Activated naive CD8-positive, alpha-beta T cell (primary cell): ENCODE results near the gene ZRANB3.
"Not testable (repeated sequence)": the region's sequence is repeated elsewhere in the genome, so short reads cannot be mapped to it uniquely, and the experiment has no call there.

Source experiments
- H3K27ac Mint-ChIP-seq: one replicate; pipeline ENCODE4 v1.8.0; 2021; ENCODE audit warnings: mixed read lengths
- H3K27me3 Mint-ChIP-seq: one replicate; pipeline ENCODE4 v1.8.0; 2021; ENCODE audit warnings: mixed read lengths
- H3K36me3 Mint-ChIP-seq: one replicate; pipeline ENCODE4 v1.8.0; 2021; ENCODE audit warnings: mixed read lengths
- H3K4me1 Mint-ChIP-seq: one replicate; pipeline ENCODE4 v1.8.0; 2021; ENCODE audit warnings: low read depth, mixed read lengths
- H3K4me3 Mint-ChIP-seq: one replicate; pipeline ENCODE4 v1.8.0; 2021; ENCODE audit warnings: mild to moderate bottlenecking, mixed read lengths
- H3K9me3 Mint-ChIP-seq: one replicate; pipeline ENCODE4 v1.8.0; 2021; ENCODE audit warnings: low read depth, mixed read lengths

Gene ZRANB3

DNA sequence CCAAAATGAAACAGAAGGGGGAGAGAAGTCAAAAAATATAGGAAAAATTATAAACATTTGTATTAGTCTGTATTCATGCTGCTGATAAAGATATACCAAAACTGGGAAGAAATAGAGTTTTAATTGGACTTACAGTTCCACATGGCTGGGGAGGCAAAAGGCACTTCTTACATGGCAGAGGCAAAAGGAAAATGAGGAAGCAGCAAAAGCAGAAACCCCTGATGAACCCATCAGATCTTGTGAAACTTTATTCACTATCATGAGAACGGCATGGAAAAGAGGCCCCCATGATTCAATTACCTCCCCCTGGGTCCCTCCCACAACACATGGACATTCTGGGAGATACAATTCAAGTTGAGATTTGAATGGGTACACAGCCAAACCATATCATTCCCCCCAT, 79.1 kb downstream of the ZRANB3 start:
- H3K4me3 Mint-ChIP-seq: no peak overlapping the region
- H3K27me3 Mint-ChIP-seq: no peaks in the 10 kb centered on the region
- no peaks in the 10 kb centered on the region for H3K4me1 Mint-ChIP-seq
- no peak overlapping the region for H3K27ac Mint-ChIP-seq
- peaks cover 14% of the 10 kb centered on the region for H3K9me3 Mint-ChIP-seq
- H3K36me3 Mint-ChIP-seq: peaks cover 32% of the 10 kb centered on the region

DNA sequence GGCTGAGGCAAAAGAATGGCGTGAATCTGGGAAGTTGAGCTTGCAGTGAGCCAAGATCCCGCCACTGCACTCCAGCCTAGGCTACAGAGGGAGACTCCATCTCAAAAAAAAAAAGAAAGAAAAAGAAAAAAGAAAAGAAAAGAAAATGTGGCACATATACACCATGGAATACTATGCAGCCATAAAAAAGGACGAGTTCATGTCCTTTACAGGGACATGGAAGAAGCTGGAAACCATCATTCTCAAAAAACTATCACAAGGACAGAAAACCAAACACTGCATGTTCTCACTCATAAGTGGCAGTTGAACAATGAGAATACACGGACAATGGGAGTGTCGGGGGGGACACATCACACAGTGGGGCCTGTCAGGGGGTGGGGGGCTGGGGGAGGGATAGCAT, 88.0 kb downstream of the ZRANB3 start:
- not testable (repeated sequence) for H3K4me3 Mint-ChIP-seq, H3K9me3 Mint-ChIP-seq, H3K27me3 Mint-ChIP-seq, H3K4me1 Mint-ChIP-seq, H3K27ac Mint-ChIP-seq
- H3K36me3 Mint-ChIP-seq: peaks cover 16% of the 10 kb centered on the region

DNA sequence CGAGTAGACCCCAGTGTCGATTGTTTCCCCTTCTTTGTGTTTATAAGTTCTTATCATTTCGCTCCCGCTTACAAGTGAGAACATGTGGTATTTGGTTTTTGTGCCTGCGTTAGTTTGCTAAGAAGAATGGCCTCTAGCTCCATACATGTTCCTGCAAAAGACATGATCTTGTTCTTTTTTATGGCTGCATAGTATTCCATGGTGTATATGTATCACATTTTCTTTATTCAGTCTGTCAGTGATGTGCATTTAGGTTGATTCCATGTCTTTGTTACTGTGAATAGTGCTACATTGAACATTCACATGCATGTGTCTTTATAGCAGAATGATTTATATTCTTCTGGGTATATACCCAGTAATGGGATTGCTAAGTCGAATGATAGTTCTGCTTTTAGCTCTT, 95.9 kb downstream of the ZRANB3 start:
- not testable (repeated sequence) for H3K27ac Mint-ChIP-seq, H3K4me3 Mint-ChIP-seq, H3K27me3 Mint-ChIP-seq, H3K9me3 Mint-ChIP-seq, H3K4me1 Mint-ChIP-seq
- peaks cover 19% of the 10 kb centered on the region for H3K36me3 Mint-ChIP-seq

DNA sequence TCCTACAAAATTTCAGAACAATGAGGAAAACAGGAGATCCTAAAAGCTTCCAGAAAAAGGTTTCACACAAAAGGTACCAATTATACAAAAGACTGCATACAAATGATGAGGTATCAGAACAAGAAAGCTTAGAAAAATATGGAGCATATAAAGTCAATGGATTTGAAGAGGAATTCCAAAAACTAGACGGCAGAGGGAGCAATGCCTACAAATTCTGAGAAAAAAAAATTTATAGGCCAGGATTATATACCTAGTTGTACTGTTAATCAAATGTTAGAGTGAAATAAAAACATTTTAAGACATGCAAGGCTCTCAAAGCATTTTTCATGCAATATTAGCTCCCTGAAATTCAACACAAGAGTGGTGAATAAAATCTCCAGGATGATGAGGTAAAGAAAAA, 106.2 kb downstream of the ZRANB3 start:
- Mint-ChIP-seq H3K4me1 (peaks cover 2% of the 10 kb centered on the region), H3K36me3 (peaks cover 33% of the 10 kb centered on the region), H3K27me3 (no peaks in the 10 kb centered on the region), H3K9me3 (peaks cover 28% of the 10 kb centered on the region), H3K27ac (no peak overlapping the region), H3K4me3 (no peak overlapping the region)

DNA sequence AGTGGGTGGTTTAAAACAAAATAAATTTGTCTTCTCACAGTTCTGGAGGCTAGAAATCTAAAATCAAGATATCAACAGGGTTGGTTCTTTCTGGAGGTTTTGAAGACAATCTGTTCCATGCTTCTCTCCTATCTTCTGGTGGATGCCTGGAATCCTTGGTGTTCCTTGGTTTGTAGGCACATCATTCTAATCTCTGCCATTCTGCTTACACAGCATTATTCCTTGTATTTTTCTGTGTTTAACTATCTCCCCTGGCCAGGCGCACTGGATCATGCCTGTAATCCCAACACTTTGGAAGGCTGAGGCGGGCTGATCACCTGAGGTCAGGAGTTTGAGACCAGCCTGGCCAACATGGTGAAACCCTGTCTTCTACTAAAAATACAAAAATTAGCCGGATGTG, 108.1 kb downstream of the ZRANB3 start:
- no peak overlapping the region for H3K27ac Mint-ChIP-seq

DNA sequence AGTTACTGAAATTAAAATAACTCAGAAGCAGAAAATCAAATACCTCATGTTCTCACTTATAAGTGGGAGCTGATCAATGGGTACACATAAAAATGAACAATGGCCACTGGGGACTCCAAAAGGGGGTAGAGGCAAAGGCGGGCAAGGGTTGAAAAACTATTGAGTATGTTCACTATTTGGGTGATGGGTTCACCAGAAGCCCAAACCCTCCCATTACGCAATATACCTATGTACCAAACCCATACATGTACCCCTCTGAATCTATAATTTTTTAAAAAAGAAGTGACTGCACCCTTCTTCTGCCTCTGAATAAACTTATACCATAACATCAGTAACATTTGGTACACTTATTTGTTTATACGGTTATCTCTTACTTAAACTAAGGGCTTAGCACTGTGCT, 119.4 kb downstream of the ZRANB3 start:
- Mint-ChIP-seq H3K9me3 (peaks cover 16% of the 10 kb centered on the region), H3K36me3 (peaks cover 28% of the 10 kb centered on the region), H3K27me3 (no peaks in the 10 kb centered on the region), H3K4me3 (no peak overlapping the region), H3K4me1 (no peaks in the 10 kb centered on the region), H3K27ac (no peak overlapping the region)

More for the DNA sequence above, 108.1 kb downstream of the ZRANB3 start:
- Mint-ChIP-seq H3K4me3 (no peak overlapping the region), H3K9me3 (peaks cover 21% of the 10 kb centered on the region), H3K4me1 (peaks cover 2% of the 10 kb centered on the region), H3K36me3 (peaks cover 28% of the 10 kb centered on the region), H3K27me3 (no peaks in the 10 kb centered on the region)

GRCh38 chr2:135409436-135409835, 121.6 kb downstream of the ZRANB3 start:
- H3K9me3 Mint-ChIP-seq: peaks cover 17% of the 10 kb centered on the region
- no peaks in the 10 kb centered on the region for H3K27me3 Mint-ChIP-seq
- no peak overlapping the region for H3K27ac Mint-ChIP-seq
- H3K36me3 Mint-ChIP-seq: peaks cover 39% of the 10 kb centered on the region
- H3K4me3 Mint-ChIP-seq: no peak overlapping the region
- no peaks in the 10 kb centered on the region for H3K4me1 Mint-ChIP-seq

GRCh38 chr2:135396259-135396658, 134.8 kb downstream of the ZRANB3 start:
- H3K4me1 Mint-ChIP-seq, H3K27ac Mint-ChIP-seq, H3K9me3 Mint-ChIP-seq, H3K27me3 Mint-ChIP-seq, H3K4me3 Mint-ChIP-seq: not testable (repeated sequence)
- peaks cover 22% of the 10 kb centered on the region for H3K36me3 Mint-ChIP-seq

GRCh38 chr2:135386993-135387392, 144.0 kb downstream of the ZRANB3 start:
- Mint-ChIP-seq H3K36me3 (peaks cover 44% of the 10 kb centered on the region), H3K4me1 (no peaks in the 10 kb centered on the region), H3K4me3 (no peak overlapping the region), H3K9me3 (peaks cover 9% of the 10 kb centered on the region), H3K27ac (no peak overlapping the region), H3K27me3 (no peaks in the 10 kb centered on the region)

DNA sequence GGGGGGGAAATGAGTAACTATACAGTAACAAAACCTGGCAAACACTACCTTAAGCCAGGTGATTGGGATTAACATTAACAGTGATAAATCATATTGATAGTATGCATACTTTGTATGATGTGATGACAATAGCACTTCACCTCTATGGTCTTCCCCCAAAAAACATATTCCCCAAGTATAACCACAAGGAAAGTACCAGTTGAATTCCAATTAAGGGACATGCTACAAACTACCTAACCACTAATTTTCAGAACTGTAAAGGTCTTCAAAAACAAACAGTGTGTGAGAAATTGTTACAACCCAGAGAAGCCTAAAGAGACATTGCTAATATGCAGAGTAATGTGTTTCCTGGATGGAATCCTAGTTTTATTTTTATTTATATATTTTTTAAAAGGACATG, 152.4 kb downstream of the ZRANB3 start:
- H3K27ac Mint-ChIP-seq: no peak overlapping the region
- H3K4me3 Mint-ChIP-seq: no peak overlapping the region
- H3K4me1 Mint-ChIP-seq: no peaks in the 10 kb centered on the region
- H3K27me3 Mint-ChIP-seq: no peaks in the 10 kb centered on the region
- H3K9me3 Mint-ChIP-seq: peaks cover 32% of the 10 kb centered on the region
- H3K36me3 Mint-ChIP-seq: peaks cover 50% of the 10 kb centered on the region

- Mint-ChIP-seq H3K4me3 (no peak overlapping the region), H3K9me3 (peaks cover 19% of the 10 kb centered on the region), H3K27me3 (no peaks in the 10 kb centered on the region), H3K4me1 (no peaks in the 10 kb centered on the region), H3K36me3 (peaks cover 38% of the 10 kb centered on the region), H3K27ac (no peak overlapping the region)
Observed at GRCh38 chr2:135373702-135374101, 157.3 kb downstream of the ZRANB3 start.

DNA sequence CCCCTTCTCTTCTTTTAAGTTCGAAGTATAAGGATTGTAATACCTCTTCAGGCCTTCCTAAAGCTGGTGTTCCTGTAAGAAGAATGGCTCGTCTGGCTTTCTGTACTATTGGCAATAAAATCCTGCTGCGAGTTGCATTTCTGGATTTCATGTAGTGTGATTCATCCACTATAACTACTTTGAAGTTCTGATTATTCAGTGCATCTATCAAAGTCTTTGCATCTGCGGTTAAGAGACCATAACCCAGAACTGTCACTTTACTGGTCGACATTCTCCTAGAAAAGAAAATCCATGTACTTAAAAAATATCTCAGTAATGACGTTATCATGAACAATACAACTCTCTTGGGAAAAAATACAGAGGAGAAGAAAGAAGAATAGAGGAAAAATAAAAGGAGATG, 181.1 kb downstream of the ZRANB3 start:
- no peak overlapping the region for H3K27ac Mint-ChIP-seq
- no peaks in the 10 kb centered on the region for H3K27me3 Mint-ChIP-seq
- H3K4me3 Mint-ChIP-seq: no peak overlapping the region
- H3K4me1 Mint-ChIP-seq: no peaks in the 10 kb centered on the region
- H3K9me3 Mint-ChIP-seq: peaks cover 17% of the 10 kb centered on the region
- H3K36me3 Mint-ChIP-seq: peaks cover 35% of the 10 kb centered on the region

- H3K27ac Mint-ChIP-seq, H3K4me3 Mint-ChIP-seq, H3K4me1 Mint-ChIP-seq, H3K27me3 Mint-ChIP-seq: not testable (repeated sequence)
- H3K36me3 Mint-ChIP-seq: peaks cover 43% of the 10 kb centered on the region
- peaks cover 17% of the 10 kb centered on the region for H3K9me3 Mint-ChIP-seq
Observed at GRCh38 chr2:135348096-135348704, 182.8 kb downstream of the ZRANB3 start.

GRCh38 chr2:135337071-135337470, 193.9 kb downstream of the ZRANB3 start:
- H3K27me3 Mint-ChIP-seq: no peaks in the 10 kb centered on the region
- H3K27ac Mint-ChIP-seq: no peak overlapping the region
- H3K4me3 Mint-ChIP-seq: no peak overlapping the region
- H3K36me3 Mint-ChIP-seq: peaks cover 36% of the 10 kb centered on the region
- no peaks in the 10 kb centered on the region for H3K4me1 Mint-ChIP-seq
- H3K9me3 Mint-ChIP-seq: peaks cover 18% of the 10 kb centered on the region

GRCh38 chr2:135335256-135335655, 195.8 kb downstream of the ZRANB3 start:
- H3K27me3 Mint-ChIP-seq: no peaks in the 10 kb centered on the region
- H3K4me1 Mint-ChIP-seq: no peaks in the 10 kb centered on the region

DNA sequence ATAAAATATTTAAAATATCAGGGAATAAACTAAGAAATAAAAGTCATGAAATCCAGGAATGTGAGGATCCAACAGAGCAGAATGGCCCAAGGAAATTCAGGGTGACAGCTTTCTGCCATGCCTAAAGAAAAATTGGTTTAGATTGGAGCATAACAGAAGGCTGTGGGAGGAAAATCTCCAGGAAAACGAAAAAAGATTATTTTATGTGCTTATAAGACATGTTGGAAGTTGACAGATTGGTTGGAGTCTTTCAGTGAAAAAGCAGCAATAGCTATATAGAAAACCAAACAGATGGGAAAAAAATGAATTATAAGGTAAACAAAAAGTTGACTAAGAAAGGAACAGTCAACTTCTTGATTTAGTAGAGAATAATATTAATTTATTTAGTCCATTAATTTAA, 203.9 kb downstream of the ZRANB3 start:
- Mint-ChIP-seq H3K27me3 (no peaks in the 10 kb centered on the region), H3K4me1 (no peaks in the 10 kb centered on the region), H3K36me3 (peaks cover 16% of the 10 kb centered on the region), H3K27ac (no peak overlapping the region), H3K9me3 (peaks cover 13% of the 10 kb centered on the region), H3K4me3 (no peak overlapping the region)

More at GRCh38 chr2:135335256-135335655, 195.8 kb downstream of the ZRANB3 start:
- Mint-ChIP-seq H3K27ac (no peak overlapping the region), H3K36me3 (peaks cover 39% of the 10 kb centered on the region), H3K9me3 (peaks cover 12% of the 10 kb centered on the region), H3K4me3 (no peak overlapping the region)
